ENCODE measurements around the gene PLXDC1. TPM values are rescaled to one million over a fixed set of nuclear protein-coding genes. Genes with fewer than 3 reads are reported as not detected.

Gene PLXDC1
- total and polyA plus RNA-seq, 2 of the 13 experiments (the other 11 are each of a cell fraction or from before 2014, with no cell fraction given): not detected

DNA sequence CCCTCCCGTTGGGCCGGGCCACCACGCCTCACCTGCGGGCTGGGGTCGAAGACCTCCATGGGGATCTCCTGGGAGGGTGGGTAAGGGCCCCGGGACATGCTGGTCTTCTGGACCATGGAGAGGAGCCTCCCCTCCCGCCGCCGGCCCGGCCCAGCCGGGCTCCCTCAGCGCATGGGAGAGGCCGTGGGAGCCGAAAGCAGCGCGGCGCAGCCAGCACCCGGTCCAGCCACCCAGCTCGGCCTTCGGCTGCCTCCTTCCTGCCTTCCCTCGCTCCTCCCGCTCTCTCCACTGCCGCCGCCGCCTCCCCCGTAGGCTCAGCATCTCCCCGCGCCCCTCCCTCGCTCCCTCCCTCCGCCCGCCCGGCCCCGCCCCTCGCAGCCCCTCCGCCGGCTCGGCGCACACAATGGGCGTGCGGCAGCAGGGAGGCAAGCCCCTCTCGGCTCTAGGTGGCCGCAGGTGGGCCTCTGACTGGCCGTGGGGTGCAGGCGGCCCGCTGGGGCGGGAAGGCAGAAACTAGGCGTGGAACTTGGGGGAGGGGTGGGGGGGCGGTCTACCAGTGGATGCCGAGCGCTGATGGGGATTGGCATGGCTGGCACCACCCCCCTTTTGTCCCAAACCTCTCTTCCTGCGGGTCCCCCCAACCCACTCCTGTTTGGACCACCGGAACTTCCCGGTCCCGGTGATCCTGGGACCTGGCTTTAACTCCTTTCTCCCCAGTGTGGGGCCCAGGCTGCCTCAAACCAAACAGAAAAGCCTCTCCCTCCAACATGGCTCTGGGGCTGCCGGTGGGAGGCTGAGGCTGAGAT, 46.1 kb upstream of the PLXDC1 start, which contains the start of gene CACNB1 (continued):
- TF ChIP-seq TIGD3 (CRISPR knock-in tag; IDR thresholded peaks at IDR 0.05; ENCODE audit: borderline replicate concordance) (no peak), TEAD2 (CRISPR knock-in tag; IDR thresholded peaks at IDR 0.05) (no peak), ZFAT (CRISPR knock-in tag; conservative IDR thresholded peaks at IDR 0.05) (no peak), HNRNPLL (IDR thresholded peaks at IDR 0.05; ENCODE audit: low read depth, low read length, poor library complexity, severe bottlenecking) (peak; percentile 52), AFF4 (CRISPR knock-in tag; IDR thresholded peaks at IDR 0.05) (no peak), ZNF775 (CRISPR knock-in tag; IDR thresholded peaks at IDR 0.05; ENCODE audit: borderline replicate concordance) (no peak), ELF4 (CRISPR knock-in tag; IDR thresholded peaks at IDR 0.05; ENCODE audit: borderline replicate concordance) (no peak), CREBL2 (CRISPR knock-in tag; IDR thresholded peaks at IDR 0.05; ENCODE audit: borderline replicate concordance) (no peak), TBX3 (IDR thresholded peaks at IDR 0.05; ENCODE audit: borderline replicate concordance) (no peak), POLR2A (IDR thresholded peaks at IDR 0.05; ENCODE audit: insufficient read depth in 1 of 2, low read depth in 2 of 2, low read length in 2 of 2) (peak in 1 of 2 experiments; percentile 61; a peak in 1 of 4 replicates), ZMYM4 (CRISPR knock-in tag; IDR thresholded peaks at IDR 0.05) (0 out of 2 replicates have a peak, but pooled peaks have one; percentile 18), FOXC1 (CRISPR knock-in tag; IDR thresholded peaks at IDR 0.05; ENCODE audit: borderline replicate concordance) (no peak), GFI1 (CRISPR knock-in tag; IDR thresholded peaks at IDR 0.05; ENCODE audit: borderline replicate concordance) (no peak; the same call in 1 of the 2 replicates), ZBTB2 (CRISPR knock-in tag; IDR thresholded peaks at IDR 0.05; ENCODE audit: low read depth) (no peak), ZNF124 (CRISPR knock-in tag; IDR thresholded peaks at IDR 0.05) (no peak), HHEX (CRISPR knock-in tag; IDR thresholded peaks at IDR 0.05) (no peak), ZFX (CRISPR knock-in tag; IDR thresholded peaks at IDR 0.05; ENCODE audit: low read depth) (peak; percentile 62; the same call in 1 of the 2 replicates), ARNT (IDR thresholded peaks at IDR 0.05) (no peak)
- TF ChIP-seq, protein P1, sequence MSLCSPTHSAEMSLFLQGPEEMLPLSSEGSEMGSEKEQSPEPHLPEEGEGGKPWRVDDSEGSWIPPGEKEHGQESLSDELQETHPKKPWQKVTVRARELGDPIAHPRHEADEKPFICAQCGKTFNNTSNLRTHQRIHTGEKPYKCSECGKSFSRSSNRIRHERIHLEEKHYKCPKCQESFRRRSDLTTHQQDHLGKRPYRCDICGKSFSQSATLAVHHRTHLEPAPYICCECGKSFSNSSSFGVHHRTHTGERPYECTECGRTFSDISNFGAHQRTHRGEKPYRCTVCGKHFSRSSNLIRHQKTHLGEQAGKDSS (CRISPR knock-in tag; IDR thresholded peaks at IDR 0.05; ENCODE audit: borderline replicate concordance, low read depth): no peak
- TF ChIP-seq, protein P2, sequence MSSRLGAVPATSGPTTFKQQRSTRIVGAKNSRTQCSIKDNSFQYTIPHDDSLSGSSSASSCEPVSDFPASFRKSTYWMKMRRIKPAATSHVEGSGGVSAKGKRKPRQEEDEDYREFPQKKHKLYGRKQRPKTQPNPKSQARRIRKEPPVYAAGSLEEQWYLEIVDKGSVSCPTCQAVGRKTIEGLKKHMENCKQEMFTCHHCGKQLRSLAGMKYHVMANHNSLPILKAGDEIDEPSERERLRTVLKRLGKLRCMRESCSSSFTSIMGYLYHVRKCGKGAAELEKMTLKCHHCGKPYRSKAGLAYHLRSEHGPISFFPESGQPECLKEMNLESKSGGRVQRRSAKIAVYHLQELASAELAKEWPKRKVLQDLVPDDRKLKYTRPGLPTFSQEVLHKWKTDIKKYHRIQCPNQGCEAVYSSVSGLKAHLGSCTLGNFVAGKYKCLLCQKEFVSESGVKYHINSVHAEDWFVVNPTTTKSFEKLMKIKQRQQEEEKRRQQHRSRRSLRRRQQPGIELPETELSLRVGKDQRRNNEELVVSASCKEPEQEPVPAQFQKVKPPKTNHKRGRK (CRISPR knock-in tag; IDR thresholded peaks at IDR 0.05): no peak
